B cell (primary cell): ENCODE results near the gene SEM1. TPM values are rescaled to one million over a fixed set of nuclear protein-coding genes. Genes with fewer than 3 reads are reported as not detected.
"Not testable (repeated sequence)": the region's sequence is repeated elsewhere in the genome, so short reads cannot be mapped to it uniquely, and the experiment has no call there.

Experiments used
- ATAC-seq: fragments of 200-7000 bp; cut with Tn5 transposase; one replicate; pipeline ENCODE4 v1.10.0; 2021; ENCODE audit warnings: low read depth, mild to moderate bottlenecking, moderate number of reproducible peaks, moderate library complexity
- CTCF ChIA-PET: fragments of 350-600 bp; sonication (Branson Sonifier 250); formaldehyde crosslinking; loops from one replicate; lab custom pipeline; 2021; ENCODE audit warnings: antibody characterized with exemption, inconsistent platforms; lab: Charles Lee
- POLR2A ChIA-PET: fragments of 350-600 bp; sonication (Branson Sonifier 250); formaldehyde crosslinking; loops from one replicate; lab custom pipeline; 2021; ENCODE audit warnings: antibody characterized with exemption; lab: Charles Lee
- DNase-seq: peaks from one replicate; pipeline ENCODE4 v3.0.0; 2013
- H2AFZ ChIP-seq: 2 replicates; pipeline ENCODE4 v1.6.1; 2012; ENCODE audit warnings: mild to moderate bottlenecking, low read depth, low read length; ENCODE audit not compliant: insufficient read depth, poor library complexity, severe bottlenecking
- H3K27ac ChIP-seq, 2 donors: 1 replicate in 1 of 2; 2 replicates in 1 of 2; pipeline ENCODE4 v1.5.1; 2012 to 2013; ENCODE audit warnings: low read length in 2 of 2, mild to moderate bottlenecking in 2 of 2, moderate library complexity in 1 of 2
- H3K27me3 ChIP-seq, 4 experiments: fragments of 200-600 bp in 1 of 4; sonication (generic) in 1 of 4; replicated peaks in 1 of 4; 1 replicate in 2 of 4; 2 replicates in 2 of 4; pipeline versions ENCODE4 v1.6.1 to v1.7.0; 2013 to 2016; ENCODE audit warnings: low read length in 3 of 4, mild to moderate bottlenecking in 2 of 4, mixed read lengths in 1 of 4, moderate library complexity in 1 of 4; ENCODE audit not compliant: insufficient read depth in 4 of 4, control insufficient read depth in 3 of 4; ENCODE audit errors: control extremely low read depth in 1 of 4
- H3K36me3 ChIP-seq, 2 experiments: replicated peaks in 1 of 2; 1 replicate in 1 of 2; 2 replicates in 1 of 2; pipeline versions ENCODE4 v1.6.1 to v1.7.1; 2013; ENCODE audit warnings: low read length in 1 of 2; ENCODE audit not compliant: insufficient read depth in 2 of 2, control insufficient read depth in 1 of 2; ENCODE audit errors: control extremely low read depth in 1 of 2, extremely low read depth in 1 of 2
- H3K4me1 ChIP-seq, 2 donors: fragments of 200-600 bp in 1 of 2; sonication (generic) in 1 of 2; 1 replicate in 1 of 2; 2 replicates in 1 of 2; pipeline versions ENCODE4 v1.5.1 to v1.6.1; 2013 to 2017; ENCODE audit warnings: low read length in 2 of 2; ENCODE audit not compliant: control insufficient read depth in 2 of 2, insufficient read depth in 2 of 2
- H3K4me2 ChIP-seq: replicated peaks from 2 replicates; pipeline ENCODE3; 2012; ENCODE audit warnings: mild to moderate bottlenecking, low read depth, low read length; ENCODE audit not compliant: poor library complexity, severe bottlenecking
- H3K4me3 ChIP-seq, 5 experiments: fragments of 200-600 bp in 1 of 5; sonication (generic) in 1 of 5; 1 replicate in 3 of 5; 2 replicates in 2 of 5; pipeline versions ENCODE4 v1.5.1 to v1.7.0; 2011 to 2016; ENCODE audit warnings: low read length in 4 of 5, mild to moderate bottlenecking in 4 of 5, low read depth in 2 of 5, control low read depth in 1 of 5, moderate library complexity in 1 of 5; ENCODE audit not compliant: insufficient read depth in 1 of 5; ENCODE audit errors: control extremely low read depth in 1 of 5, extremely low read depth in 1 of 5
- H3K79me2 ChIP-seq: fragments of 200-600 bp; sonication (generic); one replicate; pipeline ENCODE4 v1.6.0; 2016; ENCODE audit warnings: low read length; ENCODE audit not compliant: control insufficient read depth, insufficient read depth
- H3K9ac ChIP-seq: fragments of 200-600 bp; sonication (generic); 2 replicates; pipeline ENCODE4 v1.6.1; 2017; ENCODE audit warnings: mild to moderate bottlenecking, low read length, moderate library complexity
- H3K9me3 ChIP-seq, 3 donors: one replicate each; pipeline versions ENCODE4 v1.6.1 to v1.7.1; 2013; ENCODE audit warnings: low read length in 2 of 3; ENCODE audit not compliant: control insufficient read depth in 2 of 3, insufficient read depth in 1 of 3; ENCODE audit errors: control extremely low read depth in 1 of 3
- H4K20me1 ChIP-seq: 2 replicates; pipeline ENCODE4 v1.6.0; 2012; ENCODE audit warnings: mild to moderate bottlenecking, low read length; ENCODE audit not compliant: insufficient read depth, control insufficient read depth, poor library complexity, severe bottlenecking
- H3K27ac Mint-ChIP-seq: one replicate; pipeline ENCODE4 v1.8.0; 2021; ENCODE audit warnings: mixed read lengths
- H3K27me3 Mint-ChIP-seq: one replicate; pipeline ENCODE4 v1.8.0; 2021; ENCODE audit warnings: mixed read lengths
- H3K4me1 Mint-ChIP-seq: one replicate; pipeline ENCODE4 v1.8.0; 2021; ENCODE audit warnings: mixed read lengths
- H3K4me3 Mint-ChIP-seq: one replicate; pipeline ENCODE4 v1.8.0; 2021; ENCODE audit warnings: mixed read lengths
- H3K9me3 Mint-ChIP-seq: one replicate; pipeline ENCODE4 v1.8.0; 2022; ENCODE audit warnings: mixed read lengths; ENCODE audit not compliant: insufficient read depth
- CTCF ChIP-seq: fragments of 200-600 bp; IDR thresholded peaks from one replicate; pipeline ENCODE4 v1.8.0; 2022; ENCODE audit warnings: antibody characterized with exemption, mild to moderate bottlenecking
- EZH2 ChIP-seq: IDR thresholded peaks from 2 replicates; pipeline ENCODE4 v1.6.1; 2012; ENCODE audit warnings: borderline replicate concordance, low read depth, mild to moderate bottlenecking, moderate library complexity, low read length; ENCODE audit not compliant: insufficient read depth, poor library complexity, severe bottlenecking
- WGBS: methylation state at CpG from one replicate; pipeline ENCODE4 v1.1.5; 2013; ENCODE audit warnings: missing lambda C conversion rate; ENCODE audit not compliant: insufficient coverage; 5-methylcytosine and 5-hydroxymethylcytosine counted together
- intact Hi-C: fragments of 100-400 bp; cut with micrococcal nuclease; formaldehyde crosslinking; loops from one replicate; pipeline ENCODE4 v1.10.0; 2022
- polyA plus RNA-seq: library from polyadenylated mRNA; depleted of rRNA; stranded (reverse); fragments of >200 nt; gene quantifications from 2 replicates; pipeline ENCODE4 v1.2.3, GENCODE V29; 2012
- total RNA-seq, 2 donors: library from RNA; stranded (reverse); fragments of 120-200 nt in 1 of 2; gene quantifications; 1 replicate in 1 of 2; 2 replicates in 1 of 2; pipeline versions ENCODE4 v1.2.3 to v1.2.4, GENCODE V29; 2013 to 2022

SEM1 gene
- total and polyA plus RNA-seq, 2 donors (not counting 1 experiment from before 2014, with no cell fraction given) = 6.0 to 30.3 TPM

- H3K27me3 ChIP-seq = no peaks in the 10 kb centered on the region
- no peak overlapping the region for H3K27ac ChIP-seq
- ChIA-PET POLR2A (no interaction called here), CTCF (no interaction called here)
- Mint-ChIP-seq H3K9me3 (no peaks in the 10 kb centered on the region), H3K4me3 (no peak overlapping the region), H3K4me1 (peaks cover 48% of the 10 kb centered on the region), H3K27ac (no peak overlapping the region), H3K27me3 (no peaks in the 10 kb centered on the region)
- no peak overlapping the region for H3K9ac ChIP-seq
- ATAC-seq (no peak), DNase-seq (no peak)
- H3K79me2 ChIP-seq = peaks cover 60% of the 10 kb centered on the region
- intact Hi-C loops = no loop called here
- peaks cover 0 to 3% of the 10 kb centered on the region in 2 donors for H3K4me1 ChIP-seq
- no peak overlapping the region for H2AFZ ChIP-seq
- WGBS = 90% methylated on average over 2 of the region's 4 CpGs
- H4K20me1 ChIP-seq = peaks cover 60% of the 10 kb centered on the region
- TF ChIP-seq CTCF (no peak), EZH2 (no peak)
- H3K4me3 ChIP-seq = no peak overlapping the region
- H3K4me2 ChIP-seq = no peak overlapping the region
- H3K9me3 ChIP-seq = no peaks in the 10 kb centered on the region
- H3K36me3 ChIP-seq = no peaks in the 10 kb centered on the region
Observed at GRCh38 chr7:96699219-96699871, 10.3 kb downstream of the SEM1 start.

- H3K4me3 ChIP-seq, H3K9ac ChIP-seq, H3K4me2 ChIP-seq, H3K36me3 ChIP-seq, DNase-seq, H3K4me1 ChIP-seq, POLR2A ChIA-PET, H2AFZ ChIP-seq, intact Hi-C loops, H3K27ac ChIP-seq, H3K9me3 Mint-ChIP-seq, H3K27me3 ChIP-seq, H3K27me3 Mint-ChIP-seq, H3K27ac Mint-ChIP-seq, H3K4me3 Mint-ChIP-seq, ATAC-seq, H3K9me3 ChIP-seq, CTCF ChIA-PET: not testable (repeated sequence)
- H3K4me1 Mint-ChIP-seq = peaks cover 47% of the 10 kb centered on the region
- Histone ChIP-seq H3K79me2 (peaks cover 51% of the 10 kb centered on the region), H4K20me1 (peaks cover 55% of the 10 kb centered on the region)
- 100% methylated on average over 1 of the region's 7 CpGs for WGBS
Observed at GRCh38 chr7:96698449-96698848, 11.2 kb downstream of the SEM1 start.
